Panc1 (cell line): ENCODE results near the gene LRSAM1. TPM values are rescaled to one million over a fixed set of nuclear protein-coding genes. Genes with fewer than 3 reads are reported as not detected.
A peak's percentile ranks its signal among the peaks of the same experiment; 100 is the strongest.

Source experiments
- ATAC-seq: fragments of 200-7000 bp; cut with Tn5 transposase; 2 replicates; pipeline ENCODE4 v1.9.1; 2020; ENCODE audit warnings: mild to moderate bottlenecking, moderate library complexity
- BruUV-seq: library from RNA; stranded (reverse); fragments of 400-500 nt; replicated peaks from 2 replicates; lab custom pipeline; 2021; lab: Mats Ljungman, UMichigan
- CTCF ChIA-PET: fragments of 300-600 bp; sonication (Branson Sonifier 250); formaldehyde crosslinking; loops from one replicate; lab custom pipeline; 2022; ENCODE audit warnings: antibody characterized with exemption; lab: Charles Lee
- POLR2A ChIA-PET: fragments of 300-600 bp; sonication (Branson Sonifier 250); formaldehyde crosslinking; loops from one replicate; lab custom pipeline; 2022; ENCODE audit warnings: antibody characterized with exemption; lab: Charles Lee
- DNase-seq: peaks from one replicate; pipeline ENCODE4 v3.0.0-alpha.2; 2010; ENCODE audit warnings: low read depth, low spot score
- H3K27ac ChIP-seq: 2 replicates; pipeline ENCODE4 v1.5.1; 2011; ENCODE audit warnings: mild to moderate bottlenecking, low read length, inconsistent platforms
- H3K27me3 ChIP-seq: fragments of 200-500 bp; sonication (Bioruptor generic); 2 replicates; pipeline ENCODE4 v1.6.0; 2014; ENCODE audit warnings: low read length, inconsistent platforms; ENCODE audit not compliant: control insufficient read depth, insufficient read depth
- H3K36me3 ChIP-seq: fragments of 200-500 bp; sonication (Bioruptor generic); 2 replicates; pipeline ENCODE4 v1.5.1; 2014; ENCODE audit warnings: inconsistent platforms, mild to moderate bottlenecking, low read length, moderate library complexity; ENCODE audit not compliant: control insufficient read depth, insufficient read depth
- H3K4me1 ChIP-seq: 2 replicates; pipeline ENCODE4 v1.5.1; 2011; ENCODE audit warnings: inconsistent platforms, mild to moderate bottlenecking, low read length, moderate library complexity; ENCODE audit not compliant: control insufficient read depth, insufficient read depth
- H3K4me3 ChIP-seq, 2 experiments: 2 replicates each; pipeline ENCODE4 v1.5.1; 2011 to 2012; ENCODE audit warnings: low read depth in 2 of 2, low read length in 2 of 2, mild to moderate bottlenecking in 2 of 2, inconsistent platforms in 1 of 2, moderate library complexity in 1 of 2
- H3K9me3 ChIP-seq: fragments of 200-500 bp; sonication (Bioruptor generic); 2 replicates; pipeline ENCODE4 v1.5.1; 2014; ENCODE audit warnings: low read depth, mild to moderate bottlenecking, inconsistent platforms, low read length, moderate library complexity; ENCODE audit not compliant: control insufficient read depth, insufficient read depth
- CTCF ChIP-seq: fragments of 450-650 bp; IDR thresholded peaks from 2 replicates; pipeline ENCODE4 v1.5.1; 2017; ENCODE audit warnings: mild to moderate bottlenecking
- POLR2AphosphoS5 ChIP-seq: IDR thresholded peaks from 2 replicates; pipeline ENCODE4 v1.6.1; 2012; ENCODE audit warnings: mild to moderate bottlenecking, low read depth, low read length, moderate library complexity
- REST ChIP-seq, 2 experiments: IDR thresholded peaks; 2 replicates each; pipeline ENCODE4 v1.6.1; 2011 to 2012; ENCODE audit warnings: low read depth in 2 of 2, control low read depth in 1 of 2, low read length in 1 of 2, mild to moderate bottlenecking in 1 of 2, moderate library complexity in 1 of 2; ENCODE audit not compliant: insufficient read depth in 1 of 2
- SIN3A ChIP-seq: IDR thresholded peaks from 2 replicates; pipeline ENCODE4 v1.6.1; 2012; ENCODE audit warnings: low read depth, mild to moderate bottlenecking, low read length, moderate library complexity, borderline replicate concordance; ENCODE audit not compliant: insufficient read depth
- TCF7L2 ChIP-seq: IDR thresholded peaks from 2 replicates; pipeline ENCODE4 v1.6.1; 2011; ENCODE audit warnings: mild to moderate bottlenecking, low read depth, low read length, inconsistent platforms
- in situ Hi-C: cut with HindIII; loops from 2 replicates; pipeline ENCODE4 v1.10.0; 2016; ENCODE audit warnings: low sequenced_read_pairs, low pct_unique_long_range_greater_than_20kb
- intact Hi-C: fragments of 100-400 bp; cut with micrococcal nuclease; formaldehyde crosslinking; loops from one replicate; pipeline ENCODE4 v1.10.0; 2022; ENCODE audit not compliant: unreplicated experiment
- total RNA-seq: library from RNA; stranded (reverse); gene quantifications from one replicate; pipeline ENCODE4 v1.2.1, GENCODE V29; 2021; ENCODE audit not compliant: unreplicated experiment

Gene LRSAM1
- total RNA-seq, 1 experiment from 2014 or later, result 15.4 TPM

- H3K4me1 ChIP-seq, result peaks cover 9% of the 10 kb centered on the region; the same call in 1 of the 2 replicates
- no peaks in the 10 kb centered on the region for H3K9me3 ChIP-seq
- ChIA-PET CTCF (no interaction called here), POLR2A (no interaction called here)
- H3K4me3 ChIP-seq, result peak overlapping the region; percentile 90 to 96
- no TSS peak for BruUV-seq
- no peak for TF ChIP-seq REST (IDR thresholded peaks at IDR 0.05; ENCODE audit: insufficient read depth in 1 of 2, low read depth in 2 of 2, low read length in 1 of 2)
- TF ChIP-seq POLR2AphosphoS5, result no peak
- TF ChIP-seq TCF7L2, result no peak
- no peak for TF ChIP-seq SIN3A
- TF ChIP-seq CTCF, result no peak
- in situ Hi-C loops (no loop called here), intact Hi-C loops (no loop called here)
- H3K36me3 ChIP-seq, result no peaks in the 10 kb centered on the region; the same call in 1 of the 2 replicates
- no peak for DNase-seq
- peak overlapping the region; percentile 95 for H3K27ac ChIP-seq
- no peaks in the 10 kb centered on the region for H3K27me3 ChIP-seq
- no peak for ATAC-seq
Observed at GRCh38 chr9:127422787-127423186, 28.5 kb upstream of the LRSAM1 start.

- H3K4me1 ChIP-seq, result peaks cover 9% of the 10 kb centered on the region; the same call in 1 of the 2 replicates
- DNase-seq (no peak), ATAC-seq (peak; percentile 28; the same call in 1 of the 2 replicates)
- H3K27me3 ChIP-seq, result no peaks in the 10 kb centered on the region
- intact Hi-C loops (no loop called here), in situ Hi-C loops (no loop called here)
- no peaks in the 10 kb centered on the region; the same call in 1 of the 2 replicates for H3K36me3 ChIP-seq
- POLR2A ChIA-PET, result no interaction called here
- peak overlapping the region; percentile 95 for H3K27ac ChIP-seq
- BruUV-seq, result TSS peak; percentile 94
- H3K9me3 ChIP-seq, result no peaks in the 10 kb centered on the region
- peak overlapping the region; percentile 90 to 96 for H3K4me3 ChIP-seq
- CTCF ChIA-PET, result no interaction called here
- no peak for TF ChIP-seq REST (IDR thresholded peaks at IDR 0.05; ENCODE audit: insufficient read depth in 1 of 2, low read depth in 2 of 2, low read length in 1 of 2)
- no peak for TF ChIP-seq CTCF
- no peak for TF ChIP-seq SIN3A
- TF ChIP-seq TCF7L2, result no peak
- no peak for TF ChIP-seq POLR2AphosphoS5
Observed at GRCh38 chr9:127423476-127423933, 27.8 kb upstream of the LRSAM1 start.
